ENCODE results near the gene FRA10AC1. TPM values are rescaled to one million over a fixed set of nuclear protein-coding genes. Genes with fewer than 3 reads are reported as not detected.

Gene FRA10AC1
- total RNA-seq, 1 experiment from 2014 or later, result 21.6 TPM

DNA sequence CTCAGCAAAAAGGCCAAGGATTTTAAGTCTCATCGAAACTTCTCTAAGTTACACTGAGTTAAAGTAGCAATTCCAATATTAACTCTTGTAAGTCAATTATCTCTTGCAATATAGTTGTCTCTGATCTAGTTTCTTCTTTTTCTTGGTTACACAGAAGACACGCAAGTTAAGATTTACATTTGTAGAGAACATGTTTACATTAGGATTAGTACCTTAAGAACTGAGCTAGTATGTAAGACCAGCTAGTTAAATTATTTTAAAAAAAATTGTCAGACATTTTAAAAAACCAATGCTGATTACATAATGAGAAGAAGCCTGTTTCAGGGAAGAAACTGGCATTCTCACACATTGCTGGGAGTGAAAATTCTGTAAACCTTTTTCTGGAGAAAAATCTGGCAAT, 31.4 kb downstream of the FRA10AC1 start:
- ChIA-PET CTCF (no interaction called here), POLR2A (ENCODE audit: low non-redundant PET) (no interaction called here)
- H3K27ac ChIP-seq (ENCODE audit: low read depth, low read length, poor library complexity, severe bottlenecking), result no peak overlapping the region
- intact Hi-C loops (cut with micrococcal nuclease; ENCODE audit: unreplicated experiment), result no loop called here
- no peaks in the 10 kb centered on the region for H3K9me3 ChIP-seq (ENCODE audit: low read depth, low read length, poor library complexity, severe bottlenecking)
- BruUV-seq (replicated peaks), result no TSS peak
- H3K36me3 ChIP-seq (ENCODE audit: insufficient read depth, low read length, poor library complexity, severe bottlenecking), result peaks cover 36% of the 10 kb centered on the region
- no peaks in the 10 kb centered on the region for H3K27me3 ChIP-seq (replicated peaks; ENCODE audit: insufficient read depth, low read depth, low read length, poor library complexity)
- no peak overlapping the region for H3K4me3 ChIP-seq (ENCODE audit: low read depth, low read length, poor library complexity, severe bottlenecking)
- DNase-seq (ENCODE audit: low spot score), result no peak
- TF ChIP-seq, protein P1, sequence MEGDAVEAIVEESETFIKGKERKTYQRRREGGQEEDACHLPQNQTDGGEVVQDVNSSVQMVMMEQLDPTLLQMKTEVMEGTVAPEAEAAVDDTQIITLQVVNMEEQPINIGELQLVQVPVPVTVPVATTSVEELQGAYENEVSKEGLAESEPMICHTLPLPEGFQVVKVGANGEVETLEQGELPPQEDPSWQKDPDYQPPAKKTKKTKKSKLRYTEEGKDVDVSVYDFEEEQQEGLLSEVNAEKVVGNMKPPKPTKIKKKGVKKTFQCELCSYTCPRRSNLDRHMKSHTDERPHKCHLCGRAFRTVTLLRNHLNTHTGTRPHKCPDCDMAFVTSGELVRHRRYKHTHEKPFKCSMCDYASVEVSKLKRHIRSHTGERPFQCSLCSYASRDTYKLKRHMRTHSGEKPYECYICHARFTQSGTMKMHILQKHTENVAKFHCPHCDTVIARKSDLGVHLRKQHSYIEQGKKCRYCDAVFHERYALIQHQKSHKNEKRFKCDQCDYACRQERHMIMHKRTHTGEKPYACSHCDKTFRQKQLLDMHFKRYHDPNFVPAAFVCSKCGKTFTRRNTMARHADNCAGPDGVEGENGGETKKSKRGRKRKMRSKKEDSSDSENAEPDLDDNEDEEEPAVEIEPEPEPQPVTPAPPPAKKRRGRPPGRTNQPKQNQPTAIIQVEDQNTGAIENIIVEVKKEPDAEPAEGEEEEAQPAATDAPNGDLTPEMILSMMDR (conservative IDR thresholded peaks at IDR 0.05; ENCODE audit: low read depth, low read length), result no peak
- no peak for TF ChIP-seq EZH2 (IDR thresholded peaks at IDR 0.05; ENCODE audit: borderline replicate concordance, low read depth, low read length, poor library complexity, severe bottlenecking)
- no peaks in the 10 kb centered on the region for H3K4me1 ChIP-seq (ENCODE audit: insufficient read depth, low read length, poor library complexity, severe bottlenecking)

DNA sequence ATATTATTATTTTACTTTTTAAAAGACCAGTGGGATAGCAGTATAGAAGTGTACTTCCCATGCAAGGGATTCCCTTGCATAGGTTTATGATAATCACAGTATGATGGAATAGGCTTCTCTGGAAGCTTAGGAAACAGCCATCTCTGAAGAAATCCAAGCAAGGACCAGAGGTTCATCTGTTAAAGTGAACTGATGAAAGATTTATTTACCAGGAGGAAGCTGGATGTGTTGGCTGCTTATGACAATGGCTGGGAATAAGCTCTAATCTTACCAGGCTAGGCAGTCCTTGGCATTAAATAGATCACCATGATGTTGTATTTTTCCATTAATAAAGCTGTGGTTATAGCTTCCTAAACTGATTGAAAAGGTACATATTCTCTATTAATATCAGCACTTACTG, 32.0 kb downstream of the FRA10AC1 start:
- intact Hi-C loops (cut with micrococcal nuclease; ENCODE audit: unreplicated experiment), result no loop called here
- DNase-seq (ENCODE audit: low spot score), result no peak
- Histone ChIP-seq H3K27ac (ENCODE audit: low read depth, low read length, poor library complexity, severe bottlenecking) (no peak overlapping the region), H3K4me3 (ENCODE audit: low read depth, low read length, poor library complexity, severe bottlenecking) (no peak overlapping the region), H3K36me3 (ENCODE audit: insufficient read depth, low read length, poor library complexity, severe bottlenecking) (peaks cover 39% of the 10 kb centered on the region), H3K27me3 (replicated peaks; ENCODE audit: insufficient read depth, low read depth, low read length, poor library complexity) (no peaks in the 10 kb centered on the region), H3K4me1 (ENCODE audit: insufficient read depth, low read length, poor library complexity, severe bottlenecking) (no peaks in the 10 kb centered on the region), H3K9me3 (ENCODE audit: low read depth, low read length, poor library complexity, severe bottlenecking) (no peaks in the 10 kb centered on the region)
- ChIA-PET POLR2A (ENCODE audit: low non-redundant PET) (no interaction called here), CTCF (no interaction called here)
- BruUV-seq (replicated peaks), result no TSS peak
- TF ChIP-seq, protein P1 (conservative IDR thresholded peaks at IDR 0.05; ENCODE audit: low read depth, low read length), result no peak
- TF ChIP-seq EZH2 (IDR thresholded peaks at IDR 0.05; ENCODE audit: borderline replicate concordance, low read depth, low read length, poor library complexity, severe bottlenecking), result no peak

DNA sequence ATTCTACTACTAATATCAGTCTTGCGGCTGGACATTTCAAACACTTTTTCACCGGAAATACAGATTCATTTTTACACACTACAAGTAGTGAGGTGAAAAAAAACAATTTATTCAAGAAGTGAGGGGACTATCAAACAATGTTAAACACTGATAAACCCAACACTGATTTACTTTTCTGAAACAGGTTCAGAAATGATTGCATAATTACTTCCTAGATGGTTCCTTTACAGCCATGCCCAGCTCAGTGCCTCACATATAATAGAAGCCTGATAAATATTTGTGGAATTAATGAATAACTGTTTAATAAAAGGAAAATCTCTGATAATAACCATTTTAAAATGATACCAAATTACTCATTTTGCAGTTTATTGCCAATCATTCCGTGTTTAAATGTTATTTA, 34.6 kb downstream of the FRA10AC1 start:
- CTCF ChIA-PET, result no interaction called here
- Histone ChIP-seq H3K27ac (ENCODE audit: low read depth, low read length, poor library complexity, severe bottlenecking) (no peak overlapping the region), H3K4me1 (ENCODE audit: insufficient read depth, low read length, poor library complexity, severe bottlenecking) (no peaks in the 10 kb centered on the region), H3K36me3 (ENCODE audit: insufficient read depth, low read length, poor library complexity, severe bottlenecking) (peaks cover 32% of the 10 kb centered on the region), H3K9me3 (ENCODE audit: low read depth, low read length, poor library complexity, severe bottlenecking) (no peaks in the 10 kb centered on the region), H3K4me3 (ENCODE audit: low read depth, low read length, poor library complexity, severe bottlenecking) (no peak overlapping the region), H3K27me3 (replicated peaks; ENCODE audit: insufficient read depth, low read depth, low read length, poor library complexity) (no peaks in the 10 kb centered on the region)
- POLR2A ChIA-PET (ENCODE audit: low non-redundant PET), result no interaction called here
- no TSS peak for BruUV-seq (replicated peaks)
- TF ChIP-seq EZH2 (IDR thresholded peaks at IDR 0.05; ENCODE audit: borderline replicate concordance, low read depth, low read length, poor library complexity, severe bottlenecking), result no peak
- TF ChIP-seq, protein P1 (conservative IDR thresholded peaks at IDR 0.05; ENCODE audit: low read depth, low read length), result no peak
- intact Hi-C loops (cut with micrococcal nuclease; ENCODE audit: unreplicated experiment), result no loop called here
- DNase-seq (ENCODE audit: low spot score), result no peak
